PC-3 (cell line): ENCODE results near the gene NTNG1.

Experiments used
- EZH2 ChIP-seq: fragments of 300-600 bp; sonication (generic); IDR thresholded peaks from one replicate; pipeline ENCODE4 v1.6.1; 2017; ENCODE audit warnings: antibody characterized with exemption, mild to moderate bottlenecking, low read length; ENCODE audit not compliant: unreplicated experiment
- TF ChIP-seq, protein P1 (sequence below): fragments of 300-600 bp; sonication (generic); conservative IDR thresholded peaks from 2 replicates; pipeline ENCODE4 v1.5.1; 2017; ENCODE audit warnings: antibody characterized with exemption, low read depth, mild to moderate bottlenecking, low read length

DNA sequence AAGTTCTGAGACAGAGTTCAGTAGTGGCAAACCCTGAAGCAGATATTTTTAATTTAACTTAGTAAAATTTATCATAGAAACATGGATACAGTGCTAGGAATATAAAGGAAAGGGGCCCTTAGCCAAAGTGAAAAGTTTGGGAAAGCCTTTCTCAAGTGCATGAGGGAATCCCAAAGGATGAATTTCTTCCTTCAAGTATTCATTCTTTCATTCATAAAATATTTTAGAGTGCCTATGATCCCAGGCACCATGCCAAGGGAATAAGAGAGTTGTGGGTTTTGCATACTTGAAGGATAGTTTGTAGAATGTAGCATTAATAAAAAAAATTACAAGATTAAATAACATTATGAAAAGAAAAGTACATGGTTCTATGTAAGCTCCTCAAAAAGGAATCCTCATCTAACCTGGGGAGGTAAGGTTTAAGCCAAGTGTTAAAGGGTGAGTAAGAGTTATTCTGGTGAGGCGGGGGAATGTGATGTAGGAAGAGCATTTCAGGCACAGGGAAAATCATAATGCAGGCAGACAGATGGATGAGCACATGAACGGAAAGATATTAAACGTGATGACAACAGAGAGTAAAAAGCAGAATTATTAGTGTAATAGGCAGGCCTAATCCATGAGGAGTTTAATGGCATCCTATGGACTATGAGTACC, 40.4 kb upstream of the NTNG1 start:
- TF ChIP-seq, protein P1, sequence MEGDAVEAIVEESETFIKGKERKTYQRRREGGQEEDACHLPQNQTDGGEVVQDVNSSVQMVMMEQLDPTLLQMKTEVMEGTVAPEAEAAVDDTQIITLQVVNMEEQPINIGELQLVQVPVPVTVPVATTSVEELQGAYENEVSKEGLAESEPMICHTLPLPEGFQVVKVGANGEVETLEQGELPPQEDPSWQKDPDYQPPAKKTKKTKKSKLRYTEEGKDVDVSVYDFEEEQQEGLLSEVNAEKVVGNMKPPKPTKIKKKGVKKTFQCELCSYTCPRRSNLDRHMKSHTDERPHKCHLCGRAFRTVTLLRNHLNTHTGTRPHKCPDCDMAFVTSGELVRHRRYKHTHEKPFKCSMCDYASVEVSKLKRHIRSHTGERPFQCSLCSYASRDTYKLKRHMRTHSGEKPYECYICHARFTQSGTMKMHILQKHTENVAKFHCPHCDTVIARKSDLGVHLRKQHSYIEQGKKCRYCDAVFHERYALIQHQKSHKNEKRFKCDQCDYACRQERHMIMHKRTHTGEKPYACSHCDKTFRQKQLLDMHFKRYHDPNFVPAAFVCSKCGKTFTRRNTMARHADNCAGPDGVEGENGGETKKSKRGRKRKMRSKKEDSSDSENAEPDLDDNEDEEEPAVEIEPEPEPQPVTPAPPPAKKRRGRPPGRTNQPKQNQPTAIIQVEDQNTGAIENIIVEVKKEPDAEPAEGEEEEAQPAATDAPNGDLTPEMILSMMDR, result no peak
- no peak for TF ChIP-seq EZH2
